ENCODE measurements around the gene CYSLTR2.

- TF ChIP-seq, protein P1, sequence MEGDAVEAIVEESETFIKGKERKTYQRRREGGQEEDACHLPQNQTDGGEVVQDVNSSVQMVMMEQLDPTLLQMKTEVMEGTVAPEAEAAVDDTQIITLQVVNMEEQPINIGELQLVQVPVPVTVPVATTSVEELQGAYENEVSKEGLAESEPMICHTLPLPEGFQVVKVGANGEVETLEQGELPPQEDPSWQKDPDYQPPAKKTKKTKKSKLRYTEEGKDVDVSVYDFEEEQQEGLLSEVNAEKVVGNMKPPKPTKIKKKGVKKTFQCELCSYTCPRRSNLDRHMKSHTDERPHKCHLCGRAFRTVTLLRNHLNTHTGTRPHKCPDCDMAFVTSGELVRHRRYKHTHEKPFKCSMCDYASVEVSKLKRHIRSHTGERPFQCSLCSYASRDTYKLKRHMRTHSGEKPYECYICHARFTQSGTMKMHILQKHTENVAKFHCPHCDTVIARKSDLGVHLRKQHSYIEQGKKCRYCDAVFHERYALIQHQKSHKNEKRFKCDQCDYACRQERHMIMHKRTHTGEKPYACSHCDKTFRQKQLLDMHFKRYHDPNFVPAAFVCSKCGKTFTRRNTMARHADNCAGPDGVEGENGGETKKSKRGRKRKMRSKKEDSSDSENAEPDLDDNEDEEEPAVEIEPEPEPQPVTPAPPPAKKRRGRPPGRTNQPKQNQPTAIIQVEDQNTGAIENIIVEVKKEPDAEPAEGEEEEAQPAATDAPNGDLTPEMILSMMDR (IDR thresholded peaks at IDR 0.05; ENCODE audit: insufficient read depth, low read depth, low read length), result no peak
- no peak for TF ChIP-seq EZH2 (IDR thresholded peaks at IDR 0.05; ENCODE audit: insufficient read depth, low read length)
Observed at GRCh38 chr13:48640767-48641166, 13.0 kb upstream of the CYSLTR2 start.
